ENCODE measurements around the gene SAV1.
"Not testable (repeated sequence)": the region's sequence is repeated elsewhere in the genome, so short reads cannot be mapped to it uniquely, and the experiment has no call there.

DNA sequence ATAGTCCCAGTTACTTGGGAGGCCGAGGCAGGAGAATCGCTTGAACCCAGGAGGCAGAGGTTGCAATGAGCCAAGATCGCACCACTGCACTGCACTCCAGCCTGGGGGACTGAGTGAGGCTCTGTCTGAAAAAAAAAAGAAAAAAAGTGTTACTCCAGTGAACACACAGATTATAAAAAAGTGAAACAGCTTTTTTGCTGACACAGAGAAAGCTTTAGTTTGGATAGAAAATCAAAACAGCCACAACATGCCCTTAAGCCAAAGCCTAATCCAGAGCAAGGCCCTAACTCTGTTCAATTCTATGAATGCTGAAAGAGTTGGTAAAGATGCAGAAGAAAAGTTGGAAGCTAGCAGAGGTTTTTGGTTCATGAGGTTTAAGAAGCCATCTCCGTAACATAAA lies 43.2 kb downstream of the SAV1 start:
- TF ChIP-seq, protein P1, sequence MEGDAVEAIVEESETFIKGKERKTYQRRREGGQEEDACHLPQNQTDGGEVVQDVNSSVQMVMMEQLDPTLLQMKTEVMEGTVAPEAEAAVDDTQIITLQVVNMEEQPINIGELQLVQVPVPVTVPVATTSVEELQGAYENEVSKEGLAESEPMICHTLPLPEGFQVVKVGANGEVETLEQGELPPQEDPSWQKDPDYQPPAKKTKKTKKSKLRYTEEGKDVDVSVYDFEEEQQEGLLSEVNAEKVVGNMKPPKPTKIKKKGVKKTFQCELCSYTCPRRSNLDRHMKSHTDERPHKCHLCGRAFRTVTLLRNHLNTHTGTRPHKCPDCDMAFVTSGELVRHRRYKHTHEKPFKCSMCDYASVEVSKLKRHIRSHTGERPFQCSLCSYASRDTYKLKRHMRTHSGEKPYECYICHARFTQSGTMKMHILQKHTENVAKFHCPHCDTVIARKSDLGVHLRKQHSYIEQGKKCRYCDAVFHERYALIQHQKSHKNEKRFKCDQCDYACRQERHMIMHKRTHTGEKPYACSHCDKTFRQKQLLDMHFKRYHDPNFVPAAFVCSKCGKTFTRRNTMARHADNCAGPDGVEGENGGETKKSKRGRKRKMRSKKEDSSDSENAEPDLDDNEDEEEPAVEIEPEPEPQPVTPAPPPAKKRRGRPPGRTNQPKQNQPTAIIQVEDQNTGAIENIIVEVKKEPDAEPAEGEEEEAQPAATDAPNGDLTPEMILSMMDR (conservative IDR thresholded peaks at IDR 0.05 in 1 of 2, IDR thresholded peaks at IDR 0.05 in 1 of 2; ENCODE audit: extremely low read depth in 1 of 2, insufficient read depth in 1 of 2, low read depth in 1 of 2, low read length in 2 of 2), result not testable (repeated sequence)
- not testable (repeated sequence) for TF ChIP-seq EZH2 (IDR thresholded peaks at IDR 0.05; ENCODE audit: borderline replicate concordance, low read length)
